Activated CD4-positive, alpha-beta T cell treated with anti-CD3 and anti-CD28 coated beads for 24 hours (primary cell): Measurements from ENCODE around the gene KRTAP5-4.
A peak's percentile ranks its signal among the peaks of the same experiment; 100 is the strongest.
"Not testable (repeated sequence)": the region's sequence is repeated elsewhere in the genome, so short reads cannot be mapped to it uniquely, and the experiment has no call there.

Source experiments
- DNase-seq, 2 donors: peaks; one replicate each; pipeline ENCODE4 v3.0.0-alpha.2; 2020; ENCODE audit warnings: low read depth in 2 of 2

Gene KRTAP5-4

GRCh38 chr11:1652771-1653540 is 31.0 kb upstream of the KRTAP5-4 start:
- DNase-seq: peak; percentile 62 to 68

GRCh38 chr11:1652442-1652770 is 30.5 kb upstream of the KRTAP5-4 start:
- DNase-seq: no peak

- DNase-seq: no peak
Observed at GRCh38 chr11:1652026-1652425, 30.1 kb upstream of the KRTAP5-4 start.

DNA sequence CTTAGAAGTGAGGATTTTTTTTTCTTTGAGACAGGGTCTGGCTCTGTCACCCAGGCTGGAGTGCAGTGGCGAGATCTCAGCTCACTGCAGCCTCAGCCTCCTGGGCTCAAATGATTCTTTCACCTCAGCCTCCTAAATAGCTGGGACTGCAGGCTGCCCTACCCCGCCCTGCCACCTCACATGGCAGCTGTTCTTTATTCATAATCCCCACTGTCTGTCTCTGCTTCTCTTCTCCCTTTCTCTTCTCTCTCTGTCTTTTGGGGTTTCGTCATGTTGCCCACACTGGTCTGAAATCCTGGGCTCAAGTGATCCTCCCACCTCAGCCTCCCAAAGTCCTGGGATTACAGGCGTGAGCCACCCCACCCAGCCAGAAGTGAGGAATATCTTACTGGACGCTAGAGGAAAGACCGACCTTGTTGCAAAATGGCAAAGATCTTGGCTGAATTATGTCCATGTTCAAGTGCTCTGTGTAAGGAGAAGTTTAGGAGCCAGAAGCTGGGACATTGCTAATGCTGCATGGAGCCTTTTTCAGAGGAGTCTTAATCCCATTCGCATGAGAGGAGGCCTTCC is 29.6 kb upstream of the KRTAP5-4 start:
- DNase-seq: no peak

DNA sequence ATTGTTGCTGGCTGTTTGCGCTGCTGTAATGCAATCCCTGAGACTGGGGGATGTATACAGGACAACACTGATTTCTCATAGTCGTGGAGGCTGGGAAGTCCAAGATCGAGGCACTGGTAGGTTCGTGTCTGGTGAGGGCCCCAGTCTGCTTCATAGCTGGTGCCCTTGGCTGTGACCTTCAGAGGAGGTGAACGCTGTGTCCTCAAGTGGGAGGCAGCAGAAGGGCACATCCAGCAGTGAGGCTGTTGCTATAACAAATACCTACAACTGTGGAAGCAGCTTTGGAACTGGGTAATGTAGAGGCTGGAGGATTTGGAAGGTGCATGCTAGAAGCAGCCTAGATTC is 29.0 kb upstream of the KRTAP5-4 start:
- DNase-seq: no peak

DNA sequence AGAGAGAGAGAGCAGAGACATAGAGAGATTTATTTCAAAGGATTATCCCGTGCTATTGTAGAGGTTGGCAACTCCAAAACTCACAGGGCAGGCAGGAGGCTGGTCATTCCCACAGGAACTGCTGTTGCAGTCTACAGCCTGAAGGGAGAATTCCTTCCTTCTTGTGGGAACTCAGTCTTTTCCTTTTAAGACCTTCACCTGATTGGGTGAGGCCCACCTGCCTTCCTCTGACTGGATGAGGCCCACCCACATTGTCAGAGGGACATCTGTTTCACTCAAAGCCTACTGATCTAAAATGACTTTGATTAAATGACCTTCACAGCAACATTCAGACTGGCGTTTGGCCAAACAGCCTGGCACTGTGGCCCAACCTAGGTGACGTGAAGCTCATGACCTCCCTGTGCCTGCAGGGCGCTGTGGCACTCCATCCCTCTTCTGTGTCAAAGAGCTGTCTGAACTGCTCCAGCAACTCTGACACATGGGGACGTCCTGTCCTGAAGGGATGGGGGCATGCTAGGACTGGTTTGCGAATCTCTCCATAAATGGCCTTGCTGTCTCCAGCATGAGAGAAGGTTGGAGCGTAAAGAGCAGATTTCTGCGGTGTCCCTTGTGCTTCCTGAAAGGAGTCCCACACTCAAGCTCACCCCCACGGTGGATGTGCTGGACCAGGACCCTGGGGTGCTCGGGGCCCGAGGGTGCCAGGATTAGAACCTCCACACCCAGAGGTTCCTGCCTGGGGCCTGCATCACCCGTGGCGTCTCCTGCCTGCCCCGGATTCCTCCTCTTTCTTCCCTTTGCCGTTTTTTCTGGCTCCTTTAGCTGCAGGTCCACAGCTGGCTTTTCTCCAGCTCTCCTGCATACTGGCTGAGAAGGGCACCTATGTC is 28.3 kb upstream of the KRTAP5-4 start:
- no peak for DNase-seq

- DNase-seq: no peak
Observed at GRCh38 chr11:1648653-1649420, 26.9 kb upstream of the KRTAP5-4 start.

GRCh38 chr11:1647901-1648652 is 26.1 kb upstream of the KRTAP5-4 start:
- DNase-seq: no peak

DNA sequence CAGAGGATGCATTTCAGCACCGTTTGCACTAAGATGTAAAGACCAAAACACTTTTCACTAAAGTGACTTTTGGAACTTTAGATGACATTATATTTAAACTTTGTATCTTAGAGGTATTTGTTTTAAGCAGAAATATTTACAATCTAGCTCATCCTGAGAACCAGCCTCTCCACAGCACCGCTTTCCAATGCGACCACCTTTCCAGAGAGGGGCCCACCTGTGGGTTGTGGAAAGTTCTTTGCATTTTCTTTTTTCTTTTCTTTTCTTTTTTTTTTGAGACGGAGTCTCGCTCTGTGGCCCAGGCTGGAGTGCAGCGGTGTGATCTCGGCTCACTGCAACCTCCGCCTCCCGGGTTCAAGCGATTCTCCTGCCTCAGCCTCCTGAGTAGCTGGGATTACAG is 24.6 kb upstream of the KRTAP5-4 start:
- not testable (repeated sequence) for DNase-seq

GRCh38 chr11:1645357-1645821 is 23.5 kb upstream of the KRTAP5-4 start:
- no peak for DNase-seq

GRCh38 chr11:1644601-1645356 is 22.8 kb upstream of the KRTAP5-4 start:
- no peak for DNase-seq

DNA sequence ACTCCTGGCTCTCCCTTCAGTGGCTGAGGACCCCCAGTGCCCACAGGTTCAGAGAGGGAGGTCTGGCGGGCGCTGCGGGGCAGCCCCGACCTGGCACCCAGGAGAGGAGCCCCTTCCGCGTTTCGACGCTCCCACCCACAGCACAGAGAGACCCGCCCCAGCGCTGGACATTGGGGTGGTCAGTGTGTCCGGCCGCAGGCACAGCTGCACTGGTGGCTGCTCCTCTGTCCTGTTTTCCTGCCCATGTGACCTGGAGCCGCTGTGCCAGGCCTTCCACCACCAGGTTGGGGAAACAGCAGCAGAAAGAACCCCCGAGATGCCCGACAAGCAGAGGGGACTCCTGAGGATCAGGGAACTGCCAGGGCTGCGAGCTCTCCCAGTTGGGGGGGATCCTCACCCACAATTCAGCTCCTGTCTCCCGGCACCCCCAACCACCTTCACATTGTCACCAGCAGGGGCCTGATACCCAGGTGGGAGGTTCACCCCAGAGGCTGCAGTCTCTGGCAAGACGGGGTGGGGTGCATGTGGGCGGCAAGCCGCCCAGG is 21.3 kb upstream of the KRTAP5-4 start:
- no peak for DNase-seq

DNA sequence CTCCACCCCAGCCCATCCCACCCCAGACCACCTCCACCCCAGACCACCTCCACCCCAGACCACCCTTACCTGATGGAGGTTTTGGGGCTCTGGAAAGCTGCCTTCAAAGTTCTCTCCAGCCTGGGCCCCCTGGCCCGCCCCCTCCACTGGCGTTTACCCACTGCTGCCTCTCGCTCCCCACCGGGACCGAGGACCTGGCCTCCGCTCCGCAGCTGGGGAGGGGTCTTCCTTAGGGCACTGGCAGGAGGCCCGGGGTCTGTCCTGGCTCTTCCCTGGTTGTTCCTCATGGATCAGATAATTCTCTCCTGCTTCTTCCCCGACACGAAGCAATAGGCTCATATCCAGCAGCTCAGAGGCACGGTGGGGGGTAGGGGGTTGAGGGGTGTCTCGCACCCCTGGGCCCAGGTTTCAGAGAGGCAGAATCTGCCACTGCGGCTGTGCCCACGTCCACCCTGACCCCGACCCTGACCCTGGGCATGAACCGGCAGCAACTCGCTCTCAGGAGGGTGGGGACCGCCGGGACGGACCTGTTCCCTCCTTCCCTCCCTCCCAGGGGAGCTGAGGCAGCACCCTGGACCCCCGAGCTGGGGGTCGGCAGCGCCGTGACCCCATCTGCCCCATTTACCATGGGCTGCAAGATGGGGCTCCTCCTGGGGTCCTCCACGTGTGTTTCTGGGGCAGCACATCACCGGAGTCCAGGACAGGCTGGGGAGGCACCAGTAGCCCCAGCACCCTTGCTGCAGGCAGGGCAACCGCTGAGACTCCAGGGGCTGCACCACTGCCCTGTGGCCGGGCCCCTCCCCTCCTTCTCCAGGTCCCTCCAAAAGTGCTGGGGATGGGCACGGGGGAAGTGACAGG is 20.6 kb upstream of the KRTAP5-4 start:
- DNase-seq: no peak

GRCh38 chr11:1641096-1641495 is 19.2 kb upstream of the KRTAP5-4 start:
- no peak for DNase-seq

DNA sequence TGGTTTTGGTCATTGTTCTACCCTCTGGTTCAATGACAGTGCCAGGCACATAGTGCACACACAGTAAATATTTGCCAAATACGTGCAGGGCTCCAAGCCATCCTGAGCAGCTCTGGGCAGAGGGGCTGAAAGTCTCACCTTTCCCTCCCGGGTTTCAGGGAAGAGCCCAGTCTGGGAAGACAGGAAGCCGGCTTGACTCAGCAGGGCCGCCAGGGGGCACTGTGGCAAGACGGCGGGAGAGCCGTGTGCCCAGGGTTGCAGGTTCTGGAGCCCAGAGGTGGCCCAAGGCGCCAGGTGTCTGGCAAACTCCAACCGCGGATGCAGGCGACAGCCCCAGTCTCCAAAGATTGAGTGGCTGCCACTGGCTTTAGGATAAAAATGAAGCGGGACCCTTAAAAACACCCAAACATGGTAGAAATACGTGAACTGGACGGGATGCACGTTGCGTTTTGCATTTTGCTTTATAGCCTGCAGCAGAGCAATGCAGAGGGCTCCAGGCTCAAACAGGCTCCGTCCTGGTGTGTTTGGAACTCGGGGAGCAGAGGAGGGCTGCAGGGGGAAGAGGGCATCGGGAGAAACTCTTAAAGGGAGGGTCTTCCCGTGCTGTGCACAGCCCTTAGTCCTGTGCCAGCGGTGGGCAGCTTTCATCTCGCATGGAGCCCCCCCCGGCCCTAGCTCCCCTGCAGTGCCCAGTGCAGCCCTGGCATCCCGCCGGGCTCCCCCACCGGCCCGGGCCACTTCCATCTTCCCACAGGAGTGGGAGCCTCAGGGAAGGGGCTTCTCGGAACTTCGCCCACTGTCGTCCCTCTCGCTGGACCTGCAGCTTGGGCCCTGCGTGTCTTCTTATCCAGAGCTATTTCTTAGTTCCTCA is 18.4 kb upstream of the KRTAP5-4 start:
- peak in 1 of 2 donors; percentile 19 for DNase-seq

DNA sequence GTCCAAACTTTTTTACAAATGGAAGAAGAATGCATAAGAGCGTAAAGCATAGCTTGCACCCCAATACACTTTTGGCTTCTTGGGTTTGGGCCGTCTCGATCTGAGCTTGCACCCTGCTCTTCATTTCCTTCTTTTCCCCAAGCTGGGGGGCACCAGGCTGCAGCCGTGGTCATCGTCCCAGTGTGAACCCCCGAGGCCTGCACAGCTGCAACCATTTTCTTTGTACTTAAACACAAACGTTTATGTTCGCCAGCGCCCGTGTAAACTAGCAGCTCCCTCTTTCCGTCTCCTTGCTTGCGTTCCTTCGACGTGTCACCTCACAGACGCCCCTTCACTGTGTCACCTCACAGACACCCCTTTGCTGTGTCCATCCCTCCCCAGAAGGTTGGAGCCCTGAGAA is 17.7 kb upstream of the KRTAP5-4 start:
- DNase-seq: no peak

- DNase-seq: no peak
Observed at GRCh38 chr11:1639102-1639620, 17.2 kb upstream of the KRTAP5-4 start.

- no peak for DNase-seq
Observed at GRCh38 chr11:1638344-1638743, 16.4 kb upstream of the KRTAP5-4 start.
